T-cell (primary cell): Measurements from ENCODE around the gene MCF2. TPM values are rescaled to one million over a fixed set of nuclear protein-coding genes. Genes with fewer than 3 reads are reported as not detected.
"Not testable (repeated sequence)": the region's sequence is repeated elsewhere in the genome, so short reads cannot be mapped to it uniquely, and the experiment has no call there.

Source experiments
- ATAC-seq, 4 experiments: fragments of 200-7000 bp in 3 of 4; fragments of 150-1000 bp in 1 of 4; cut with Tn5 transposase; replicated peaks in 1 of 4; 1 replicate in 3 of 4; 2 replicates in 1 of 4; pipeline ENCODE4 v1.10.0; 2021; ENCODE audit warnings: moderate library complexity in 3 of 4, mild to moderate bottlenecking in 2 of 4, moderate number of reproducible peaks in 1 of 4
- CTCF ChIA-PET, 2 donors: fragments of 300-600 bp; sonication (Branson Sonifier 250); formaldehyde crosslinking; loops; one replicate each; lab custom pipeline; 2022; ENCODE audit warnings: antibody characterized with exemption in 2 of 2; lab: Charles Lee
- POLR2A ChIA-PET, 2 donors: fragments of 300-600 bp; sonication (Branson Sonifier 250); formaldehyde crosslinking; loops; one replicate each; lab custom pipeline; 2022; ENCODE audit warnings: antibody characterized with exemption in 2 of 2; lab: Charles Lee
- DNase-seq, 35 experiments: peaks; one replicate each; pipeline versions ENCODE4 v3.0.0 to v3.0.0-alpha.2; 2013 to 2023
- H3K27ac ChIP-seq: one replicate; pipeline ENCODE4 v1.5.1; 2013; ENCODE audit warnings: low read length
- H3K27me3 ChIP-seq, 2 experiments: replicated peaks in 1 of 2; 1 replicate in 1 of 2; 2 replicates in 1 of 2; pipeline versions ENCODE4 v1.6.1 to v1.7.0; 2013; ENCODE audit warnings: low read length in 1 of 2, mixed read lengths in 1 of 2; ENCODE audit not compliant: control insufficient read depth in 2 of 2, insufficient read depth in 2 of 2; ENCODE audit errors: extremely low read depth in 1 of 2
- H3K36me3 ChIP-seq, 2 donors: 1 replicate in 1 of 2; 2 replicates in 1 of 2; pipeline versions ENCODE4 v1.6.1 to v1.7.0; 2013; ENCODE audit warnings: low read length in 1 of 2; ENCODE audit not compliant: control insufficient read depth in 2 of 2, insufficient read depth in 1 of 2; ENCODE audit errors: extremely low read depth in 1 of 2
- H3K4me1 ChIP-seq, 2 experiments: 1 replicate in 1 of 2; 2 replicates in 1 of 2; pipeline versions ENCODE4 v1.6.1 to v1.7.0; 2013; ENCODE audit warnings: low read length in 2 of 2, mixed read lengths in 1 of 2; ENCODE audit not compliant: insufficient read depth in 2 of 2, control insufficient read depth in 1 of 2; ENCODE audit errors: extremely low read depth in 1 of 2
- H3K4me3 ChIP-seq, 2 donors: 1 replicate in 1 of 2; 2 replicates in 1 of 2; pipeline versions ENCODE4 v1.5.1 to v1.7.0; 2013; ENCODE audit warnings: mild to moderate bottlenecking in 2 of 2, low read length in 1 of 2, moderate library complexity in 1 of 2; ENCODE audit not compliant: control insufficient read depth in 1 of 2; ENCODE audit errors: extremely low read depth in 1 of 2
- H3K9me3 ChIP-seq: 2 replicates; pipeline ENCODE4 v1.7.0; 2013
- H3K27ac Mint-ChIP-seq, 2 donors: one replicate each; pipeline ENCODE4 v1.8.0; 2020 to 2021; ENCODE audit warnings: mild to moderate bottlenecking in 2 of 2, mixed read lengths in 2 of 2
- H3K27me3 Mint-ChIP-seq, 2 donors: one replicate each; pipeline ENCODE4 v1.8.0; 2021 to 2022; ENCODE audit warnings: mixed read lengths in 2 of 2
- H3K36me3 Mint-ChIP-seq: one replicate; pipeline ENCODE4 v1.8.0; 2021; ENCODE audit warnings: mixed read lengths
- H3K4me1 Mint-ChIP-seq, 3 donors: one replicate each; pipeline ENCODE4 v1.8.0; 2020 to 2022; ENCODE audit warnings: mixed read lengths in 3 of 3, mild to moderate bottlenecking in 1 of 3
- H3K4me3 Mint-ChIP-seq, 3 donors: one replicate each; pipeline ENCODE4 v1.8.0; 2020 to 2022; ENCODE audit warnings: mild to moderate bottlenecking in 3 of 3, mixed read lengths in 3 of 3, moderate library complexity in 3 of 3
- H3K9me3 Mint-ChIP-seq, 3 donors: one replicate each; pipeline ENCODE4 v1.8.0; 2020 to 2022; ENCODE audit warnings: mixed read lengths in 3 of 3
- WGBS: methylation state at CpG from one replicate; pipeline ENCODE4 v1.1.5; 2013; ENCODE audit warnings: missing lambda C conversion rate; ENCODE audit not compliant: insufficient coverage; 5-methylcytosine and 5-hydroxymethylcytosine counted together
- total RNA-seq, 35 experiments: library from RNA in 6 of 35; stranded (reverse) in 6 of 35; fragments of 120-200 nt in 1 of 35; gene quantifications; one replicate each; pipeline versions ENCODE4 v1.2.1 to v1.2.4 and lab custom pipeline; 2013 to 2026

MCF2 gene
- total RNA-seq, 5 donors from 2014 or later (not counting 1 experiment from before 2014, with no cell fraction given) = 0.43 to 1.1 (median 0.82) TPM

DNA sequence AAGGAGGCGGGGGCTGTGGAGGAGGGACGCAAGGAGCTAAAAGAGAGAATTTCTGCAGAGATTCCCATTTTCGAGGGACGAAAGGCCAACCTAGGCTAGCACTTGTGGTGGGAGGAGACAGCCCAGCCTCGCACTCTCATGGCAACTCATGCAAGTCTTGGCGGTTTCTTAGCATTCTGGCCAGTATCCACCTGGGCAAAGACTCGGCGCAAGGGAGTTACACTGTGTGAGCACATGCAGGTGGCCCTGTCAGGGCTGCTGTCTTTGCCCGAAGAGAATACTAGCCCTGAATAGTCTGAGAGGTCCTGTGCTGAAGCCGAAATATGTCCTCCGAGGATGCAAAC lies 15.5 kb downstream of the MCF2 start:
- Mint-ChIP-seq H3K36me3 (peaks cover 3% of the 10 kb centered on the region), H3K27me3 (peaks cover 17 to 20% of the 10 kb centered on the region in 2 donors), H3K9me3 (no peaks in the 10 kb centered on the region), H3K4me1 (peaks cover 4 to 6% (median 5%) of the 10 kb centered on the region in 3 donors), H3K4me3 (no peak overlapping the region), H3K27ac (no peak overlapping the region)
- Histone ChIP-seq H3K27ac (no peak overlapping the region), H3K4me1 (peaks cover 0 to 2% of the 10 kb centered on the region in 2 experiments), H3K27me3 (peaks cover 2 to 18% of the 10 kb centered on the region in 2 experiments), H3K4me3 (no peak overlapping the region), H3K9me3 (no peaks in the 10 kb centered on the region), H3K36me3 (no peaks in the 10 kb centered on the region)
- DNase-seq (no peak), ATAC-seq (no peak)
- ChIA-PET CTCF (no interaction called here), POLR2A (no interaction called here)
- WGBS = 47% methylated on average over 8 of the region's 11 CpGs

- H3K4me3 ChIP-seq = no peak overlapping the region
- no peak for ATAC-seq
- no peak for DNase-seq
- H3K4me3 Mint-ChIP-seq = no peak overlapping the region
- no peaks in the 10 kb centered on the region for H3K9me3 ChIP-seq
- peaks cover 2 to 18% of the 10 kb centered on the region in 2 experiments for H3K27me3 ChIP-seq
- peaks cover 4 to 6% (median 5%) of the 10 kb centered on the region in 3 donors for H3K4me1 Mint-ChIP-seq
- H3K36me3 ChIP-seq = no peaks in the 10 kb centered on the region
- WGBS = 10% methylated on average over 28 of the region's 52 CpGs
- no peak overlapping the region for H3K27ac Mint-ChIP-seq
- H3K9me3 Mint-ChIP-seq = no peaks in the 10 kb centered on the region
- peaks cover 3% of the 10 kb centered on the region for H3K36me3 Mint-ChIP-seq
- CTCF ChIA-PET = interaction anchor here in 1 of 2 donors (0.6 kb wide), 1 partner anchor 371 kb away, joined by 3 read pairs; no protein-coding TSS in a partner anchor
- H3K4me1 ChIP-seq = peaks cover 0 to 2% of the 10 kb centered on the region in 2 experiments
- peaks cover 17 to 21% of the 10 kb centered on the region in 2 donors for H3K27me3 Mint-ChIP-seq
- POLR2A ChIA-PET = no interaction called here
- no peak overlapping the region for H3K27ac ChIP-seq
Observed at GRCh38 chrX:139691843-139692505, 16.0 kb downstream of the MCF2 start.

- no peak for ATAC-seq
Observed at GRCh38 chrX:139691493-139691842, 16.5 kb downstream of the MCF2 start.

GRCh38 chrX:139685175-139685574 lies 22.8 kb downstream of the MCF2 start:
- H3K27ac ChIP-seq, H3K27ac Mint-ChIP-seq, H3K9me3 ChIP-seq, H3K27me3 ChIP-seq, DNase-seq, H3K36me3 Mint-ChIP-seq, POLR2A ChIA-PET, H3K36me3 ChIP-seq, ATAC-seq, H3K27me3 Mint-ChIP-seq, CTCF ChIA-PET, H3K4me3 Mint-ChIP-seq, H3K4me3 ChIP-seq, H3K4me1 ChIP-seq, H3K4me1 Mint-ChIP-seq: not testable (repeated sequence)
- H3K9me3 Mint-ChIP-seq = peaks cover 0 to 15% (median 0%) of the 10 kb centered on the region in 3 donors
- WGBS = no CpG with 5 or more reads among the region's 7 CpGs

More at GRCh38 chrX:139691493-139691842, 16.5 kb downstream of the MCF2 start:
- 0% methylated on average over 6 of the region's 23 CpGs for WGBS
- Histone ChIP-seq H3K9me3 (no peaks in the 10 kb centered on the region), H3K27ac (no peak overlapping the region), H3K4me3 (no peak overlapping the region), H3K36me3 (no peaks in the 10 kb centered on the region), H3K4me1 (peaks cover 0 to 2% of the 10 kb centered on the region in 2 experiments), H3K27me3 (peaks cover 2 to 18% of the 10 kb centered on the region in 2 experiments)
- peaks cover 3% of the 10 kb centered on the region for H3K36me3 Mint-ChIP-seq
- ChIA-PET POLR2A (no interaction called here), CTCF (interaction anchor here in 1 of 2 donors (0.6 kb wide), 1 partner anchor 371 kb away, joined by 3 read pairs; no protein-coding TSS in a partner anchor)
- H3K4me3 Mint-ChIP-seq = no peak overlapping the region
- no peak overlapping the region for H3K27ac Mint-ChIP-seq
- peaks cover 4 to 6% (median 5%) of the 10 kb centered on the region in 3 donors for H3K4me1 Mint-ChIP-seq
- H3K9me3 Mint-ChIP-seq = no peaks in the 10 kb centered on the region
- H3K27me3 Mint-ChIP-seq = peaks cover 17 to 21% of the 10 kb centered on the region in 2 donors
- no peak for DNase-seq

DNA sequence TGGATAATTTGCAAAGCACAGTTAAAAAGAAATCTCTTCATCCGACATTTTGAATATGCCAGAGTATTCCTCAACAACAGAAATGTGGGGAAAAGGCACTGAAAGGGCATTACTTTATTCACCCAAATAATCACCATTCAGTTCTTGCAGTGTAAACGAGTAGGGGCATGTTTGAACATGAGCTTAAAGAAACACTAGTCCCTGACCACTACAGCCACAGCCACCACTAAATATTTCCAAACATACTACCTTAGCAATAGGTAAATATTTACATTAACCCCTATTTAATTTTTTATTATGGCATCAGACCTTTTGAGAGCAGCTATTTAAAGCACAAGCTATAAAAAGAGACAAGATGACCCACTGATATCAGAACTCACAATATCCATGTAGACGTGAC lies 27.6 kb downstream of the MCF2 start:
- Histone ChIP-seq H3K9me3 (no peaks in the 10 kb centered on the region), H3K27me3 (no peaks in the 10 kb centered on the region), H3K36me3 (no peaks in the 10 kb centered on the region), H3K4me3 (no peak overlapping the region), H3K4me1 (no peaks in the 10 kb centered on the region), H3K27ac (no peak overlapping the region)
- H3K9me3 Mint-ChIP-seq = peaks cover 0 to 10% (median 0%) of the 10 kb centered on the region in 3 donors
- WGBS = no CpG with 5 or more reads among the region's 3 CpGs
- H3K4me3 Mint-ChIP-seq = no peak overlapping the region
- no peak overlapping the region for H3K27ac Mint-ChIP-seq
- H3K36me3 Mint-ChIP-seq = peaks cover 8% of the 10 kb centered on the region
- ChIA-PET POLR2A (no interaction called here), CTCF (no interaction called here)
- ATAC-seq (no peak), DNase-seq (no peak)
- no peaks in the 10 kb centered on the region for H3K4me1 Mint-ChIP-seq
- peaks cover 0 to 8% of the 10 kb centered on the region in 2 donors for H3K27me3 Mint-ChIP-seq

- no peaks in the 10 kb centered on the region for H3K36me3 ChIP-seq
- peaks cover 0 to 1% of the 10 kb centered on the region in 2 experiments for H3K27me3 ChIP-seq
- no peak for ATAC-seq
- no peak for DNase-seq
- CTCF ChIA-PET = no interaction called here
- no peaks in the 10 kb centered on the region for H3K9me3 ChIP-seq
- peaks cover 3% of the 10 kb centered on the region for H3K36me3 Mint-ChIP-seq
- peaks cover 0 to 3% of the 10 kb centered on the region in 2 donors for H3K27me3 Mint-ChIP-seq
- no peak overlapping the region for H3K4me3 ChIP-seq
- WGBS = no CpG with 5 or more reads among the region's 3 CpGs
- POLR2A ChIA-PET = no interaction called here
- no peaks in the 10 kb centered on the region for H3K4me1 Mint-ChIP-seq
- H3K4me1 ChIP-seq = no peaks in the 10 kb centered on the region
- no peak overlapping the region for H3K27ac ChIP-seq
- H3K9me3 Mint-ChIP-seq = no peaks in the 10 kb centered on the region
- H3K4me3 Mint-ChIP-seq = no peak overlapping the region
- no peak overlapping the region for H3K27ac Mint-ChIP-seq
Observed at GRCh38 chrX:139647597-139647996, 60.4 kb downstream of the MCF2 start.
